Measurements from ENCODE around the gene CCDC187.

The CCDC187 gene

DNA sequence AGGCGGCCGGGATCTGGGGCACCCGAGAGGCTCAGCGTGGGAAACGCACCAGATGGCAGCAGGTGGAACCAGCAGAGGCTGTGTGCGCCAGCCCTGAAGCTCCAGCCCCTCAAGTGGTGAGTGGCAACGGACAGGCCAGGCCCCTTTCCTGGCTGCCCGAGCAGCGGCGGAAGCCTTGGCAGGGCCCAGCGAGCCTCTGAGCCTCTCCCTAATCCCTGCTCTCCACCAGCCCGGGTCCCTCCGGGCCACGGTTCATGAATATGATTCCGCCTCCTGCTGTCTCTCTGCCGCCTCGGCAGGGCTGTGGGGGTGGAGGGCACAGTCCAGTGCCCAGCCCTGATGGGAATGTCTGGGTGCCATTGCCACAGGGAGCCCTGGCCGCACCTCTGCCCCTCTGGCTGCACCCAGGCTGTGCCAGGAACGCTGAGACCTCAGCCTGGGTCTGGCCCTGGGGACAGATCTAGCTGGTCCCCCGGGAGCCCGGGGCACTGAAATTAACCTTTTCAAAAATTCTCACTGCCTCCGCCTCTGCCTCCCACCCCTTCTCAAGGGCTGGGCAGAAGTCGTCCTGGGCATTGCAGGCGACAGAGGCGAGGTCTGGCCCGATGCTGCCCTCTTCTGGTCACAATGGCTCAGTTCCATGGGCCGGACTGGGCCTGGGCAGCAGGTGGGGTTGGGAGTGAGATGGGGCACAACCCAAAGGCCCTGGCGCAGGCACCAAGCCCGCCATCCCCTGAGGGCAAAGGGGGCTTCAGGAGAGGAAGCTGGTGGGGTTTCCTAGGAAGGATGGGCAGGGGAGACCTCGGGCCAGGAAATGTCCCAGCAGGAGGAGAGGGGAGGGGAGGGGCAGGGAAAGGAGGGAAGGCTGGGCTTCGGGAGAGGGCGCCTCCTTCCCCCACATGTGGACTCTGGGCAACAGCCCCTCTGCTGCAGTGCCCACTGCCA, 20.3 kb downstream of the CCDC187 start:
- DNase-seq (ENCODE audit: low spot score): peak; percentile 58

DNA sequence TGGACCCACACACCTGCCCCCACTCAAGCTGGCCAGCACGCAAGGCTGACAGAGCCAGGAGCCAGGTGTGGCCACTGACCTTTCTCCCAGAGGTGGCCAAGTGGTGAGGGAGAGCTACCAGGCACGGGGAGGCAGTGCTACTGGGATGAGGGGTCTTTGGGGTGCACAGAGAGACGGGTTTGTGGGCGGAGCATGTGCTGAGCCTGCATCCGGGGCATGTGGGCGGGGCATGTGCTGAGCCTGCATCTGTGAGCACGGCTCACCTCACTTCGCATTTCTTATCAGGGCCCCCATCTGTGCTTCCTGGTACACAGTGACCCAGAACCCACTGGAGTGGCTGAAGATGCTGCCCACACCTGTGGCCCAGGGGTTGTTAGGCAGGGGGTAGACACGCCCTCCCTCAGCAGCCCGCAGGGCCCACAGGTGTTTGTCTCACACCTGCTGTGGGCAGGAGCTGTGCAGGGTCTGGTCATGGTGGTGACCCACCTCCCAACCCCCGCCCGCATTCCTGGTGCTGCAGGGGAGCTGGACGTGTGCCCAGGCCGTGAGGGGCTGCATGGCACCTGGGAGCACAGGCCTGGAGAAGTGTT, 21.5 kb downstream of the CCDC187 start:
- DNase-seq (ENCODE audit: low spot score): no peak

DNA sequence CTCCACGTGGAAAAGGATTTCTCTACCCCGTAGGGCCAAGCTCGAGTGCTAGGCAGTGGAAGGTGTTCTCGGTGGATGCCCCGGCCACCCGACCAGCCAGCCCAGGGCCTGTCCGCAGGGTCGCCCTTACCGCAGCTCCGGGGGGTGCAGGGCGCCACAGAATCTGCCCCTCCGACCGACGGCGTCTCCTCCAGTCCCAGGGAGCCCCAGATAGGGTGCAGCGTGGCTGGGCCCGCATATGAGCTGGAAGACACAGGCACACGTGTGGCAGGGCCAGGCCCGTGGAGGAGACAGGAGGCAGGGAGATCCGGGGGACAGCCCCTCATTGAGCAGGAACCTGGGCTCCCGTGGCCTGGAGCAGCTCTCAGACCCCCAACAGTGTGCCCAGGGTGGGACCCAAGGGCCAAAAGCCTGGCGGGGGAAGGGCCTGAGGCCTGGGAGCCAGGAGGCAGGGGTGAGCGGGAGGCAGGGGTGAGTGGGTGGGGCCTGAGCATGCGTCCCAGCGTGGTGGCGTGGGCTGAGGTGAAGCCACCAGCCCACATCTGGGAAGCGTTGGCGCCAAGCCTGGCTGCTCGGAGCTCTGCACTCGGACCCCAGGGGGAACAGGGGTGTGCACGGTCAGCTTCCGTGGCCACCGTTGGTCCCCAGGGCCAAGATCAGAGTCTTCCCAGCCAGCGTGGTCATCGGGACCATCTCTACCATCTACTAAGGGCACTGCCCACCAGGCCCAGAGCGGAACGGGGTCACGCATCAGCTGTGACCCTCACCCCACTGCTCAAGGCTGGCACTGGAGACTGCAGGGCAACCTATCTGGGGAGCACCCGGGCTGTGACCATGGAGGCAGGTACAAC, 22.2 kb downstream of the CCDC187 start:
- no peak for DNase-seq (ENCODE audit: low spot score)

DNA sequence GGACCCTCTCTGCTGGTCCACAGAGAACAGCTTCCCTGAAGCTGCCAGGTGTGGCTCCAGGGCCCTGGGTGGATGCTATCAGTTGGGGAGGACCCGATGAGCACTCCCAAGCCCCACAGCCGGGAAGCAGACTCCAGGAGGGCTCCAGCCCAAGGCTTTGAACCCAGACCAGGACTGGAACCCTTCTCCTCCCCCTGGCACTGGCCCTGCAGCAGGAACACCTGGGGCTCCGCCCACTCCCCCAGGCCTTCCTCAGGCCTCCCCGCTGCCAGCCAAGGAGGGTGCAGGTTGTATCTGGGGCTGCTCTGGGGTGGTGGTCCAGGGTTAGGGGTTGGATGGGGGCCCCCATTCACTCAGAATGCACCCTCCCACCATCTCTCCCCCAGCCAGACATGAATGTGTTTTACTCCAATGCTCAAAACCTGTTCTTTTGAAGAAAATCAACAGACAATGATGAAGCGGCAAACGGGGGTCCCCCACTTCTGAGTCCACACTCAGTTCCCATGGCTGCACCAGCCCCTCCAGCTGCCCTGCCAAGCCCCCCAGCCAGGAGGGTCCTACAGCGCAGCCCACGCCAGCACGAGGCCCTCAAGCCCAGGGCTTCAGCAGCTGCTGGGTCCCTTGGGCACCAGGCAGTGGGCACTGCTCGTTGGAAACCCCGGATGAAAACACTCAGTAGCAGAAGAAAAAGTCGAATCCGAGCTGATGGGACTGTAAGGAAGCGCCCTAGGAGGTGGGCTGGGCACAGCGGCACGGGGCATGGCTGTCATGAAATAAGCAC, 23.2 kb downstream of the CCDC187 start:
- no peak for DNase-seq (ENCODE audit: low spot score)

DNA sequence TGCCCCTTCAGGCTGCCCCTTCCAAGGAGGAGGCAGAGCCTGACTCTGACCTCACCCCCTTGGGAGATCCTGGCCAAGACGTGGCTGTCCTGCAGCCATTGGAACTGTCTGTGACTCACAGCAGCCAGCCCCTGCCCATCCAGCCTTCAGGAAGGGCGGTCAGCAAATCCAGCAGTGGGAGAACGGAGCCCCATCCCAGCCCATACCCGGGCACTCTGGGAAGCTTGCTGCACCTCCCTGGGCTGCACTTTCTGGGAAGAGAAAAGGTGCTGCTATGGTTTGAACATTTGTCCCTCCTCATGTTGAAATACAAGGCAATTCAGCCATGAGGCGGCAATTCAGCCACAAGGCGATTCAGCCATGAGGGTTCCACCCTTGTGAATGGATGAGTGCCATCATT, 24.4 kb downstream of the CCDC187 start:
- DNase-seq (ENCODE audit: low spot score): no peak

DNA sequence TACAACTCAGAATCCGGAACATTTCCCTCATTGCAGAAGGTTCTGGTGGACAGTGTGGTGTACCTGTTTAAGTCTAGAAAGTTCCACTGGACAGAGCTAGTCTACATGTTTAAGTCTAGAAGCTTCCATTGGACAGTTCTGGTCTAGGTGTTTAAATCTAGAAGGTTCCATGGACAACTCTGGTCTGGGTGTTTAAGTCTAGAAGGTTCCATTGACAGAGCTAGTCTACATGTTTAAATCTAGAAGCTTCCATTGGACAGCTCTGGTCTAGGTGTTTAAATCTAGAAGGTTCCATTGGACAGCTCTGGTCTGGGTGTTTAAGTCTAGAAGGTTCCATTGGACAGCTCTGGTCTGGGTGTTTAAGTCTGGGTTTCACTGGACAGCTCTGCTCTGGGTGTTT, 25.0 kb downstream of the CCDC187 start:
- no peak for DNase-seq (ENCODE audit: low spot score)

DNA sequence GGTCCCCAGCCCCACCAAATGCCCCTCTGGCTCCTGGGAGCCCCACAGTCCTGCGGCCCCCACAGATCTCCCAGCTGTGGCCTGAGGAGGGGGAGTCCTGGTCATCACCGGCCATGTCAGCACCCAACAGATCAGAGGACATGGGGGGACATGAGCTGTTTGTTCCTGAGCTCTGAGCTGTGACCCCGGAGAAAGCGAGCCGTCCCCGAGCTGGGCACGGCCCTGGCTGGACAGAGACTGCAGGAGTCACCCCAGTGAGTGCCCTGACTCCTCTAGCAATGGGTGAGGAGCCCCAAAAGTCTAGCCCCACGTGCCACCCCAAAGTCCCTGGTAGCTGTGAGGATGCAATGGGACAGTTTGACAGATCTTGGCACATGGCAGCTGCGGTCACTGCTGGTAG, 25.7 kb downstream of the CCDC187 start:
- no peak for DNase-seq (ENCODE audit: low spot score)

DNA sequence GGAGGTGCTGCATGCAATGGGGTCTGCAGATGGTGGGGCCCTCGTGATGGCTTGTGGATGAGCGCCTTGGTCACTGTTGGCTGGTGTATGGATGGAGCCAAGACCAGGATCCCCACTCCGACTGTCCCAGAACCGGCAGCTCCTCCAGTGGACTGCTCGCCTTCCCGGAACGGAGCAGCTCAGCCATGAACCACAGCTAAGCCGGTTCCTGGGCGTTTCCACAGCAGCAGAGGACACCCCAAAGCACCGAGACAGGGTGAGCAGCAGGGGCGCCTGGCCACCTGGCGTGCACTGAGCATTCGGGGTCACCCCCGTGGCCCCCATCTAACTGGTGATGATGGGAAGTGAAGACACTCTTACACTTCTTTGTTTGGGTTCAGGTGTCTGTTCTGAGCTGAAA, 26.1 kb downstream of the CCDC187 start:
- no peak for DNase-seq (ENCODE audit: low spot score)

DNA sequence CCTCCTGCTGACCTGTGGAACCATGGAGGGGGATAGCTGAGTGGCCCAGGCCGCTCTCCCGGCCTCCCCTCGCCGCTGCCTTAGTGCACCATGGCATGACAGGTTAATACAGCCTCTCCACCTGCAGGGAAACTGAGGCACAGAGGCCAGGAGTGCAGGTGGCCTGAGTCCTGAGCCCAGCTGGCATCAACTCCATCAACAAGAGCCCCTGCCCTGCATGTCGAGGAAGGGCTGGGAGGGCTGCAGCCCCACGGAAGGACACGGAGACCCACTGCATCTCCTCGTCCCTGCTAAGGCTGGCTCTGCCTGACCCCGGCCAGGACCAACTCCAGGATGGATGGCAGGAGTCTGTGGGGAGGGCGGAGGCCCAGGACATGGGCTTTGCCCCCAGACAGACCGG, 27.2 kb downstream of the CCDC187 start:
- no peak for DNase-seq (ENCODE audit: low spot score)

DNA sequence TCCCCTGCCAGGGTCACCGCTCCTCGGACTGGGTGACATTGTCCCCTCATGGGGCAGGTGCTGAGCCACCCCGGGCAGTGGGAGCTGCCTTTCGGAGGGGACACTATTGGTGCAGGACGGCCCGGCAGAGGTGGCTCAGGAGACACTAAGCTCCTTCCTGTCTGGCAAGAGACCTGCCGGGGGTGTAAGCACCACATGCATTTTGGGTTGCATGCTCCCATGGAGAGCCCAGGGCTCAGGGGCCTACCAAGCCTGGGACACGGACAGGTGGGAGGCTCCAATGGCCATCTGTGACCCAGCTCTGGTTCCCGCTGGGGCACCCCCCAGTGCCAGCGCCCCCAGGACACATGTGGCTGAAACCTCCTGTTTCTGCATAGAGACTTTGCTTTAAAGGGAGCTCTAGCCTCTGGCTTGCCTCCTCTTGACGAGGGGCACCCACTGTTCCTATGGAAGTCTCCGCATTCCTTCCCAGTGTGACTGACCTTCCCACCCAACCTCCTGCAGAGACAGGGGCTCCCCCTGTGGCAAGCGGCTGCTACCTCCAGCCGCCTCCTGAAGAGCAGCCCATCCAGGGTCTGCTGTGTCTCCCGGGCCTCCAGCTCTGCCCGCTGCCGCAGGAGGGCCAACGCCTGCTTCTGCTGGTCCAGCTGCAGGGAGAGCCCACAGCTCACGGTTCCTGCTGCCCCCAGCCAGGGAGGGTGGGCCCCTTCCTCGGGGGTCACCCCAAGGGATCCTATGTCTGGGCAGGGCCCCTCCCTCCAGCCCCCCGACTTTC, 28.1 kb downstream of the CCDC187 start:
- no peak for DNase-seq (ENCODE audit: low spot score)

DNA sequence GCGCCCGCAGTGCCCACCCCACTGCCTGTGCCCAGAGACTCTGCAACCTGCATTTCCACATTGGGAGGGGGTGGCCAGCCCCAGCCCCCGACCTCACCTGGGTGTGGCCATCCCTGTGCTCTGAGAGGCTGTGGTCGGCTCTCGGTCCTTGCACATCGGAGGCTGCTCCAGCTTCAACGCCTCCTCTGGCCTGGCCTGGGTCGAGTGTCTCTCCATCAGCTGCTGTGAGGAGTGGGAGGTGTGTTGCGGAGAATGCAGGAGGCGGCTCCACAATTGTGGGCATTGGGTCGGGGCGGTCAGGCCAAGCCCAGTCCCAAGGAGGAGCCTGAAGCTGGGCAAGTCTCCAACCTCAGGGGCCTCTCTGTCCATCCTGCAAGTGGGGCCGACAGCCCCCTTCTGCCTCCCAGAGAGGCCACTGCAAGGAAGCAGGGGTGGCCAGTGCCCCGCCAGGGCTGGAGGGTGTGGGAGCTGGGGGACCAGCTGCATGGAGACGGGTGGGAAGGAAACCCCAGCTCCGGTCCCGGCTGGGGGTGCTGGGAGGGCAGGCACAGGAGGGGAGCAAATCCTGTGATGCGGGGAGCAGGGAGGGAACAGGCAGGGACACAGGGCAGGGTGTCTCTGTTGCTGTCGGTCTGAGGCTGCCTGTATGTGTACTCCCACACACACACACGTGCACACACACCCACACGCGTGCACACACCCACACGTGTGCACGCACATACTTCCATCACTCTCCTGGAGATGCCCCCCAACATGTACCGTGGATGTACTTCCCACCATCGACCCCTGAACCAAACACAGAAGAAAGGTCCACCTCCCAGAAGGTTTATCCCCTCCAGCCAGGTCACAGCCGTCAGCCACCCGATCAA, 28.9 kb downstream of the CCDC187 start:
- DNase-seq (ENCODE audit: low spot score): no peak

DNA sequence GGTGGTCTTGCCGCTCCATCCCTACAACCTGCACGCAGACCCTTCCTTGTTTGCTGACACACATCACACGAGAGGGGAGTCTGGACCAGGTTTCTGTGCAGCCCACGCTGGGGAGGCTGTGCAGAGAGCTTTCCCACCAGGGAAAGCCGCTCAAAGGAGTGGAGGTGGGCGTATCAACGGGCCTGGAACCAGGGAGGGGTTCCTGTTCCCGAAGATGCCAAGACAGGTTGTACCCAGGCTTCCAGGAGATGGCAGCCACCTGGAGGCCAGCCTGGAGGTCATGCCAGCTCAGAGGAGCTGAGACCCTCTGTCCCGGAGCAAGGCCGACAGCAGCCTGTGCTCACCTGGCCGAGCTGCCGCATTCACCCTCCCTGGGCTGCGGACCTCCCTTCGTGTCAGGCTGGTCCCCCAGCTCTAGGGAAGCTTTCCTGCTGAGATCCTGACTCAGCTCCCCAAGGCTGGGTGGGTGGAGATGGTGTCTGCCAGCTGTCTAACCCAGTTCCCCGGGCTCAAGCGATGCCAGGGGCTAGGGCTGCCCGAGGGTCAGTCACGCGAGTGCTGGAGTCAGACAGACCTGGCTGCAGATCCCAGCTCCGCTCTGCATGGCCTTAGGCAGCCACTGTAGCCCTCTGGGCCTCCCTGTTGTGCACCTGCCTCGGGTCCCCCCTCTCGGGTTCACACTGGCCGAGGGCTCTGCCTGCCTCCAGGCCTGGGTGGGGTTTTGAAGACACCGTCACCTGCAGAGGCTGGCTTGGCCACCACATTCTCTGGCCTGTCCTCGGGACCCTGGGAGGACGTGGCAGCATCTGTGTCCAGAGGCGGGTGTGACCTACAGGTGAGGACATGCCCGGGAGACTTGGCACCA, 29.7 kb downstream of the CCDC187 start:
- DNase-seq (ENCODE audit: low spot score): no peak

DNA sequence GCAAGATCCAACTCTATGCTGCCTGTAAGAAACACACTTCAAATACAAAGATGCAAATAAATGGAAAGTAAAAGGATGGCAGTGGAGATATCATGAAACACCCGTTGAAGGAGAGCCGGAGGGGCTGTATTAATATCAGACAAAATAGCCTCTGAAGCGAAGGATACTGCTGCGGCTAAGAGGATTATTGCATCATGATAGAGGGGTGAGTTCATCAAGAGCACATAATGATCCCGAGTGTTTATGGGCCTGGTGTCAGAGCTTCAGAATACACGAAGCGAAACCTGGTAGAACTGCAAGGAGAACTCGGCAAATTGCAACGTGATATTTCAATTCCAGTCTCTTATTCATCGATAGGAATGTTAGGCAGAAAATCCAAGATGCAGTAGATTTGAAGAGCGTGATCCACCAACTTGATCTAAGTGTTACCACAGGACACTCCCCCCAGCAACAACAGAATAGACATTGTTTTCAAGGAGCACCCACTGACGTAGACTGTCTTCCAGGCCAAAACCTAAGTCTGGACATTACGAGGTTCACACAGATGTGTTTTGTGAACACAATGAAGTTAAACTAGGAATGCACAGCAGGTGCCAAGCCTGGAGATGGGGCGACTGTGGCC, 30.5 kb downstream of the CCDC187 start:
- DNase-seq (ENCODE audit: low spot score): no peak

DNA sequence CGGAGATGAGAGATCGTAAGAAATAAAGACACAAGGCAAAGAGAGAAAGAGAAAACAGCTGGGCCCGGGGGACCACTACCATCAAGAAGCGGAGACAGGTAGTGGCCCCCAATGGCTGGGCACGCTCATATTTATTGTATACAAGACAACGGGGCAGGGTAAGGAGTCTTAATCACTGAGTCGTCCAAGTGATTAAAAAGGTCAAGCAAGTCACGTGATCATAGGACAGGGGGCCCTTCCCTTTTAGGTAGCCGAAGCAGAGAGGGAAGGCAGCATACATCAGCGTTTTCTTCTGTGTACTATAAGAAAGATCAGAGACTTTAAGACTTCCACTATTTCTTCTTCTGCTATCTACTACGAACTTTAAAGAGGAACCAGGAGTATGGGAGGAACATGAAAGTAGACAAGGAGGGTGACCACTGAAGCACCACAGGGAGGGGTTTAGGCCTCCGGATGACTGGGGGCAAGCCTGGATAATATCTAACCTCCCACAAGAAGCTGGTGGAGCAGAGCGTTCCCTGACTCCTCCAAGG, 33.7 kb downstream of the CCDC187 start:
- DNase-seq (ENCODE audit: low spot score): peak; percentile 73

DNA sequence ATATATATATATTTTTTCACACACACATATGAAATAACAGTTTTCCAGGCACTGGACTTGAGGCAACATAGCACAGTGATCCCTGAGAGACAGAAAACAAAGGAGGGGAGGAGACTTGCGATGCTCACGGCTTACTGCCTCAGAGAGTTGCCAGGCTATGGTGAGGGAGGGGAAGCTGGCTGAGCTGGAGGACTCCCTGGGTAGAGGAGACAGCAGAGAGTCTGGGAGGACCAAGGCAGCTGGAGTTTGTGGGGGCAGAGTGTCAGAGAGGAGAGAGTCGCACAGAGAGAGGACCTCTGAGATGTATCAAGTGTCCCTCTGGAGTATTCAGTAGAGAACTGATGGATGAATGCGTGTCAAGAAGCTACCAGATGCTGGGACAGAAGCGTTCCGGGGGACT, 35.2 kb downstream of the CCDC187 start:
- DNase-seq (ENCODE audit: low spot score): no peak

DNA sequence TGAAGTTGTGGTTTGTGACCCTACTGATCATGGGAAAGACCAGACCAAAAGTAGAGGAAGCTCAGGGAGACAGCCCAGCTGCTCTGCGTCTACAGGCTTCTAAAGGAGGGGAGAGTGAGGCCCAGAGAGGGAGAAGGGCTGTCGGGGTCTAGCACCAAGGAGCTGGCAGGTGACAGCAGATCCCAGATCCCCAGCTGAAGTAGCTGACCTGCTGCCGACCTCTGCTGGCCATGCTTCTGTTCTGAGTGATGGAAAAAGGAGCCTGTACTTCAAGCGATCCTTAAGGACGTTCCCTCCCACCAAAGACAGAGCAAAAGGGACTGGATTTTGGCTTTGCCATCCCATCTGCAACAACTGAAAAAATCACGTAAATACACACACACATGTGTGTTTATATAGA, 35.6 kb downstream of the CCDC187 start:
- no peak for DNase-seq (ENCODE audit: low spot score)

DNA sequence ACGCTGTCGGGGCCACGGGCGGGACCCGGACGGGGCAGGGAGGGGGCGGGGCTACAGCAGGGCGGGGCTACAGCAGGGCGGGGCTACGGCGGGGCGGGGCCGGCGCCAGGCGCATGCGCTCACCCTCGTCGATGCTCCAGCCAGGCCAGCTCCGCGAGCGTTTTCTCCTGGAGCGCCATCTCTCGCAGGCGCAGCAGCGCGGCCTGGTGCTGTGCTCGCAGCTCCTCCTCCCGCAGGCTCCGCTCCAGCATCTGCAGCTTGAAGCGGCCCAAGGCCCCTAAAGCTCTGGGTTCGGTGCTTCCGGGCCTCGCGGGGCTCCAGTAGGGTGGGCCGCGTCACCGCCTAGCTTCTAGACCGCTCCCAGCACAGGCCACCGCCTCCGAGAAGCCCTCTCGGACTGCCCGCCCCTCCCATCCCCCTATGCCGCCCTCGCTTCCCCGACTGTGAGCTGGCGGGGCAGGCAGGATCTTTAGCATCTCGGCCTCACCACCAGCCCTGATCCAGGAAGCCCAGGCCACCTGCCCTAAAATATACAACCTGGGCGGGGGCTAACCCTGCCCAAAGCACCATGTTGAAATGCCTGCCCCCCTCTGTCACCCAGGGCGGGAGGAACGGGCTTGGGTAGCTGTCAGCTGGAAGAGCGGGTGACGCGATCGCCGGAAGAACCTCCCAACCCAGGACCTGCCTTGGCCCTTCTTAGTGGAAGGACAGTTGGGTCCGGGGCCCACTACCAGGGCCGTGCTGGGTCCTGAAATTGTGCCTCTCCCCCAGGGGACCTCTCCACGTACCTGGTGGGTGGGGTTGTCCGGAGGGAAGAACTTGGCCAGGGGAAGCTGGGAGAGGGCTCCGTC, 36.4 kb downstream of the CCDC187 start:
- peak; percentile 48 for DNase-seq (ENCODE audit: low spot score)
